KMS-11 (cell line): Measurements from ENCODE around the gene TIMP1.

Experiments
- H2AFZ ChIP-seq: fragments of 200-600 bp; sonication (generic); 2 replicates; pipeline ENCODE4 v1.6.1; 2016; ENCODE audit warnings: antibody characterized with exemption, mixed run types, low read depth
- H3K27ac ChIP-seq: fragments of 200-600 bp; sonication (generic); 2 replicates; pipeline ENCODE4 v1.6.1; 2016; ENCODE audit warnings: mild to moderate bottlenecking, mixed run types
- H3K27me3 ChIP-seq: fragments of 200-600 bp; sonication (generic); 2 replicates; pipeline ENCODE4 v1.6.1; 2017; ENCODE audit warnings: mild to moderate bottlenecking, low read depth, mixed run types, moderate library complexity; ENCODE audit not compliant: insufficient read depth
- H3K36me3 ChIP-seq: fragments of 200-600 bp; sonication (generic); 2 replicates; pipeline ENCODE4 v1.6.1; 2017; ENCODE audit warnings: mild to moderate bottlenecking, mixed run types; ENCODE audit not compliant: insufficient read depth
- H3K4me1 ChIP-seq: fragments of 200-600 bp; sonication (generic); 2 replicates; pipeline ENCODE4 v1.6.1; 2016; ENCODE audit warnings: mild to moderate bottlenecking, low read depth, mixed run types; ENCODE audit not compliant: poor library complexity, severe bottlenecking
- H3K4me2 ChIP-seq: fragments of 200-600 bp; sonication (generic); 2 replicates; pipeline ENCODE4 v1.7.0; 2016; ENCODE audit warnings: mild to moderate bottlenecking, mixed run types
- H3K4me3 ChIP-seq: fragments of 200-600 bp; sonication (generic); IDR thresholded peaks from 2 replicates; pipeline ENCODE4 v1.6.1; 2017; ENCODE audit warnings: low read depth, low read length, mixed read lengths; ENCODE audit not compliant: insufficient read depth
- H3K79me2 ChIP-seq: fragments of 200-600 bp; sonication (generic); 2 replicates; pipeline ENCODE4 v1.6.1; 2016; ENCODE audit warnings: low read depth, mixed run types; ENCODE audit not compliant: insufficient read depth
- H3K9ac ChIP-seq: fragments of 200-600 bp; sonication (generic); 2 replicates; pipeline ENCODE4 v1.6.1; 2016; ENCODE audit warnings: mild to moderate bottlenecking, mixed run types
- H4K20me1 ChIP-seq: fragments of 200-600 bp; sonication (generic); 2 replicates; pipeline ENCODE4 v1.6.1; 2016; ENCODE audit warnings: mild to moderate bottlenecking, mixed run types; ENCODE audit not compliant: insufficient read depth
- CTCF ChIP-seq: fragments of 200-600 bp; sonication (generic); conservative IDR thresholded peaks from 2 replicates; pipeline ENCODE4 v1.6.1; 2017; ENCODE audit warnings: low read depth, mild to moderate bottlenecking, antibody characterized with exemption, low read length, moderate library complexity, mixed read lengths

TIMP1 gene

GRCh38 chrX:47613082-47613481 lies 30.8 kb downstream of the TIMP1 start:
- Histone ChIP-seq H3K4me1 (no peaks in the 10 kb centered on the region), H3K4me2 (no peak overlapping the region), H3K27ac (no peak overlapping the region), H4K20me1 (no peaks in the 10 kb centered on the region), H3K4me3 (no peak overlapping the region), H3K9ac (no peak overlapping the region), H3K36me3 (no peaks in the 10 kb centered on the region), H2AFZ (no peak overlapping the region), H3K27me3 (no peaks in the 10 kb centered on the region), H3K79me2 (no peaks in the 10 kb centered on the region)
- no peak for TF ChIP-seq CTCF

GRCh38 chrX:47614618-47615017 lies 32.4 kb downstream of the TIMP1 start:
- Histone ChIP-seq H3K79me2 (no peaks in the 10 kb centered on the region), H3K4me1 (no peaks in the 10 kb centered on the region), H3K4me2 (no peak overlapping the region), H3K36me3 (no peaks in the 10 kb centered on the region), H3K27ac (no peak overlapping the region), H3K27me3 (no peaks in the 10 kb centered on the region), H2AFZ (no peak overlapping the region), H3K9ac (no peak overlapping the region), H3K4me3 (no peak overlapping the region), H4K20me1 (no peaks in the 10 kb centered on the region)
- TF ChIP-seq CTCF = no peak

GRCh38 chrX:47618923-47619485 lies 36.8 kb downstream of the TIMP1 start:
- H3K4me2 ChIP-seq = peak overlapping the region; percentile 21; the same call in 1 of the 2 replicates

GRCh38 chrX:47619486-47620302 lies 37.5 kb downstream of the TIMP1 start, which contains the start of gene SYN1:
Gene SYN1 (minus strand): TSS chrX:47619857. CDS start chrX:47619728, 129 bp downstream.
- H3K4me1 ChIP-seq = no peaks in the 10 kb centered on the region
- H3K27me3 ChIP-seq = no peaks in the 10 kb centered on the region
- no peak within 1 kb of the TSS for H3K27ac ChIP-seq
- H3K4me2 ChIP-seq = peak within 1 kb of the TSS; percentile 21; the same call in 1 of the 2 replicates
- no peaks in the 10 kb centered on the region for H4K20me1 ChIP-seq
- no peak within 1 kb of the TSS for H3K9ac ChIP-seq
- no peak within 1 kb of the TSS for H3K4me3 ChIP-seq
- no peaks in the 10 kb centered on the region for H3K79me2 ChIP-seq
- H2AFZ ChIP-seq = no peak within 1 kb of the TSS
- no peaks in the 10 kb centered on the region for H3K36me3 ChIP-seq
- TF ChIP-seq CTCF = no peak

More at GRCh38 chrX:47618923-47619485, 36.8 kb downstream of the TIMP1 start:
- no peaks in the 10 kb centered on the region for H3K36me3 ChIP-seq
- H4K20me1 ChIP-seq = no peaks in the 10 kb centered on the region
- H3K9ac ChIP-seq = no peak overlapping the region
- H3K79me2 ChIP-seq = no peaks in the 10 kb centered on the region
- TF ChIP-seq CTCF = no peak
- no peaks in the 10 kb centered on the region for H3K27me3 ChIP-seq
- no peak overlapping the region for H3K4me3 ChIP-seq
- H3K27ac ChIP-seq = no peak overlapping the region
- H2AFZ ChIP-seq = no peak overlapping the region
- no peaks in the 10 kb centered on the region for H3K4me1 ChIP-seq
